ENCODE data around the gene JAM2. TPM values are rescaled to one million over a fixed set of nuclear protein-coding genes. Genes with fewer than 3 reads are reported as not detected.
A peak's percentile ranks its signal among the peaks of the same experiment; 100 is the strongest.

JAM2 gene
- total RNA-seq, 1 experiment from 2014 or later: 0.15 TPM

- no peaks in the 10 kb centered on the region for H3K27me3 ChIP-seq (ENCODE audit: insufficient read depth, low read length)
- no peaks in the 10 kb centered on the region for H4K20me1 ChIP-seq (ENCODE audit: insufficient read depth)
- TSS peak; percentile 46 for BruUV-seq (replicated peaks)
- CTCF ChIA-PET: interaction anchor here (0.9 kb wide), 1 partner anchor 126 kb away, joined by 3 read pairs; the partner anchor contains the start of gene MRPL39
- H3K27ac ChIP-seq (ENCODE audit: low read depth, low read length): peak overlapping the region; percentile 91
- POLR2A ChIA-PET: interaction anchor here (0.7 kb wide), 1 partner anchor 61 kb away, joined by 4 read pairs; no protein-coding TSS in a partner anchor
- H3K9me2 ChIP-seq (ENCODE audit: insufficient read depth): no peaks in the 10 kb centered on the region
- H3K4me3 ChIP-seq (replicated peaks in 1 of 2; ENCODE audit: low read depth in 1 of 2, low read length in 2 of 2): peak overlapping the region; percentile 82 to 96
- ATAC-seq: peak; percentile 12
- no peak overlapping the region for H2AFZ ChIP-seq (ENCODE audit: low read depth, low read length, poor library complexity, severe bottlenecking)
- H3K36me3 ChIP-seq (ENCODE audit: control insufficient read depth in 1 of 2, insufficient read depth in 2 of 2, low read length in 2 of 2): peaks cover 6 to 10% of the 10 kb centered on the region in 2 experiments; a peak in 3 of 4 replicates
- H3K9ac ChIP-seq (ENCODE audit: low read length): peak overlapping the region; percentile 95
- H3K4me1 ChIP-seq (ENCODE audit: control insufficient read depth in 1 of 2, insufficient read depth in 2 of 2, low read length in 2 of 2): peaks cover 11 to 18% of the 10 kb centered on the region in 2 experiments
- H3K9me3 ChIP-seq (ENCODE audit: control insufficient read depth in 1 of 2, insufficient read depth in 1 of 2, low read depth in 1 of 2, low read length in 2 of 2): no peaks in the 10 kb centered on the region
- H3K4me2 ChIP-seq (ENCODE audit: low read length): peak overlapping the region; percentile 76
- intact Hi-C loops (cut with micrococcal nuclease): loop anchor here (1.0 to 2.0 kb wide), 2 partner anchors 67 to 126 kb away; no protein-coding TSS in a partner anchor
- peak; percentile 82 for TF ChIP-seq ZFX (IDR thresholded peaks at IDR 0.05)
- TF ChIP-seq YY1 (IDR thresholded peaks at IDR 0.05; ENCODE audit: extremely low read depth, insufficient replicate concordance, low read depth, low read length): no peak
- TF ChIP-seq SIN3A (IDR thresholded peaks at IDR 0.05; ENCODE audit: low read depth): 0 out of 2 replicates have a peak, but pooled peaks have one; percentile 6
- no peak for TF ChIP-seq ELF1 (IDR thresholded peaks at IDR 0.05; ENCODE audit: borderline replicate concordance, low read depth)
- no peak for TF ChIP-seq FOSL1 (IDR thresholded peaks at IDR 0.05; ENCODE audit: low read depth)
- TF ChIP-seq POLR2AphosphoS5 (IDR thresholded peaks at IDR 0.05; ENCODE audit: low read depth, low read length): no peak
- TF ChIP-seq ZNF274 (IDR thresholded peaks at IDR 0.05; ENCODE audit: low read depth, low read length): no peak
- TF ChIP-seq POLR2A (IDR thresholded peaks at IDR 0.05; ENCODE audit: borderline replicate concordance, extremely low read depth, insufficient read depth, insufficient read length): no peak
- TF ChIP-seq, protein P1, sequence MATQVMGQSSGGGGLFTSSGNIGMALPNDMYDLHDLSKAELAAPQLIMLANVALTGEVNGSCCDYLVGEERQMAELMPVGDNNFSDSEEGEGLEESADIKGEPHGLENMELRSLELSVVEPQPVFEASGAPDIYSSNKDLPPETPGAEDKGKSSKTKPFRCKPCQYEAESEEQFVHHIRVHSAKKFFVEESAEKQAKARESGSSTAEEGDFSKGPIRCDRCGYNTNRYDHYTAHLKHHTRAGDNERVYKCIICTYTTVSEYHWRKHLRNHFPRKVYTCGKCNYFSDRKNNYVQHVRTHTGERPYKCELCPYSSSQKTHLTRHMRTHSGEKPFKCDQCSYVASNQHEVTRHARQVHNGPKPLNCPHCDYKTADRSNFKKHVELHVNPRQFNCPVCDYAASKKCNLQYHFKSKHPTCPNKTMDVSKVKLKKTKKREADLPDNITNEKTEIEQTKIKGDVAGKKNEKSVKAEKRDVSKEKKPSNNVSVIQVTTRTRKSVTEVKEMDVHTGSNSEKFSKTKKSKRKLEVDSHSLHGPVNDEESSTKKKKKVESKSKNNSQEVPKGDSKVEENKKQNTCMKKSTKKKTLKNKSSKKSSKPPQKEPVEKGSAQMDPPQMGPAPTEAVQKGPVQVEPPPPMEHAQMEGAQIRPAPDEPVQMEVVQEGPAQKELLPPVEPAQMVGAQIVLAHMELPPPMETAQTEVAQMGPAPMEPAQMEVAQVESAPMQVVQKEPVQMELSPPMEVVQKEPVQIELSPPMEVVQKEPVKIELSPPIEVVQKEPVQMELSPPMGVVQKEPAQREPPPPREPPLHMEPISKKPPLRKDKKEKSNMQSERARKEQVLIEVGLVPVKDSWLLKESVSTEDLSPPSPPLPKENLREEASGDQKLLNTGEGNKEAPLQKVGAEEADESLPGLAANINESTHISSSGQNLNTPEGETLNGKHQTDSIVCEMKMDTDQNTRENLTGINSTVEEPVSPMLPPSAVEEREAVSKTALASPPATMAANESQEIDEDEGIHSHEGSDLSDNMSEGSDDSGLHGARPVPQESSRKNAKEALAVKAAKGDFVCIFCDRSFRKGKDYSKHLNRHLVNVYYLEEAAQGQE (IDR thresholded peaks at IDR 0.05; ENCODE audit: low read depth): no peak
- no peak for TF ChIP-seq SP1 (IDR thresholded peaks at IDR 0.05; ENCODE audit: low read depth)
- no peak for TF ChIP-seq EZH2 (IDR thresholded peaks at IDR 0.05)
- no peak for TF ChIP-seq MAX (IDR thresholded peaks at IDR 0.05)
- RAD21 ChIA-PET (ENCODE audit: low non-redundant PET in 1 of 2, low total read pairs in 2 of 2, uncharacterized antibody in 2 of 2, unreplicated experiment in 2 of 2): no interaction called here
- peaks cover 89% of the 10 kb centered on the region for H3K79me2 ChIP-seq (ENCODE audit: insufficient read depth, low read length)
- DNase-seq (ENCODE audit: low read depth, low spot score): no peak
These were observed 95.0 kb downstream of the JAM2 start for GRCh38 chr21:25733859-25734653.

Measured in HCT116 (cell line).